ENCODE measurements around the gene ATRN.
"Not testable (repeated sequence)": the region's sequence is repeated elsewhere in the genome, so short reads cannot be mapped to it uniquely, and the experiment has no call there.

ATRN gene

DNA sequence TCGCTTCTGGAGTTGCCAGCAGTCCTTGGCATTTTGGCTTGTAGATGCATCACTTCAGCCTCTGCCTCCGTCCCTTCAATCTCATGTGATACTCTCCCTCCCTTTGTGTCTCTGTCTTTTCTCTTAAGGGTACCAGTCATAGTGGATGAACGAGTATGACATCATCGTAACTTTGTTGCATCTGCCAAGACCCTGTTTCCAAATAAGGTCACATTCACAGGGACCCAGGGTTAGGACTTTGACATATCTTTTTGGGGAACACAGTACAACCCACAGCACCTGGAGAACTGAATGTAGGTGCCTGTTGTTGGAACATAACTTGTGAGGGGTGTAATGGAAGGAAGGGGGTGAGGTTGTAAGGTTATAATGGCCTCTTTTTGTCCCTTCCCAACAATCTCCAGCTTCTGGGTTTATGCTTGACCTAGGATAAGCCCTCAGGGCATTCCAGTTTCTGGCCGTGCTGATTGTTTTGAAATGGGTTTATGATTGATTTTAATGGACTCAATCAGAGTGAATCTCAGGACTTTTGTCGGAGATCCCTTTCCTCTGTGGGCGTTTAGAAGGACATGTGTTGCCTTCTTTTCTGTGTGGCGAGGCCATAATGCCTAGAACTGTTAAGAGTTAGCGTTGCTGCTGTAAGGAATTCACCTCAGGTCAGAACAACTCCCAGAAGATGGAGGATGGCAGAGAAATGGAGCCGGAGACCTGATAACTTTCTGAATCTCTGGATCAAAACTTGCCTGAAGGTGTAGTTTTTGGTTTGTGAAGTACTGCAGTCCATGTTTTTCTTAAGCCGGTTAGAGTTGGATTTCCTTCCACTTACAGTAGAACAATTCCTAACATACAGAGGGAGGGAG, 9.2 kb downstream of the ATRN start:
- ATAC-seq, result no peak
- no peak for DNase-seq (ENCODE audit: low spot score in 2 of 2)
- Mint-ChIP-seq H3K36me3 (peaks cover 6% of the 10 kb centered on the region), H3K4me1 (peaks cover 2% of the 10 kb centered on the region), H3K27ac (no peak overlapping the region), H3K9me3 (no peaks in the 10 kb centered on the region), H3K4me3 (no peak overlapping the region)

DNA sequence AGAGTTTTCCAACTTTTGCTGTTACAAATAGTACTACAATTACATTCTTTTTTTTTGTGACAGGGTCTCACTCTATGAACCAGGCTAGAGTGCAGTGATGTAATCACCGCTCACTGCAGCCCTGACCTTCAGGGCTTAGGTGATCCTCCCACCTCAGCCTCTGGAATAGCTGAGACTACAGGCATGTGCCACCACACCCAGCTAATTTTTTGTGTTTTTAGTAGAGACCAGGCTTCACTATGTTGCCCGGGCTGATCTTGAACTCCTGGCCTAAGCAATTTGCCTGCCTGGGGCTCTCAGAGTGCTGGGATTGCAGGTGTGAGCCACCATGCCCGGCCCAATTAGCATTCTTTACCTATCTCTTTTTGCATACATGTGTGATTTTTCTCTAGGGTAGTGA, 12.5 kb downstream of the ATRN start:
- DNase-seq (ENCODE audit: low spot score in 2 of 2) (no peak), ATAC-seq (no peak)
- H3K27ac Mint-ChIP-seq, result no peak overlapping the region
- H3K4me3 Mint-ChIP-seq, result no peak overlapping the region
- H3K4me1 Mint-ChIP-seq, result peaks cover 16% of the 10 kb centered on the region
- peaks cover 6% of the 10 kb centered on the region for H3K36me3 Mint-ChIP-seq
- H3K9me3 Mint-ChIP-seq, result peaks cover 12% of the 10 kb centered on the region

DNA sequence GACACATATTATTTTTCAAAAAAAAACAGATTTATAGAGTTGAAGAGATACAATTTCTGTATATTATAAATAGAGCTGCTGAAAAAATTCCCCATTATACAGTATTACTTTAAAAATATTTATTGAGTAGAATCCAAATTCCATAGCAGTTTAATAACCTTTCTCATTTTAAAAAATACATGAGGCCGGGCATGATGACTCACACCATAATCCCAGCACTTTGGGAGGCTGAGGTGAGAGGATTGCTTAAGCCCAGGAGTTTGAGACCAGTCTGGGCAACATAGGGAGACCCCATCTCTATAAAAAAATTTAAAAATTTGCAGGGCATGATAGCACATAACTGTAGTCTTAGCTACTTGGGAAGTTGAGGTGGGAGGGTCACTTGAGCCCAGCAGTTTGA, 13.0 kb downstream of the ATRN start:
- ATAC-seq, result no peak
- no peak for DNase-seq (ENCODE audit: low spot score in 2 of 2)
- Mint-ChIP-seq H3K4me1 (peaks cover 17% of the 10 kb centered on the region), H3K9me3 (peaks cover 12% of the 10 kb centered on the region), H3K36me3 (peaks cover 2% of the 10 kb centered on the region), H3K27ac (no peak overlapping the region), H3K4me3 (no peak overlapping the region)

DNA sequence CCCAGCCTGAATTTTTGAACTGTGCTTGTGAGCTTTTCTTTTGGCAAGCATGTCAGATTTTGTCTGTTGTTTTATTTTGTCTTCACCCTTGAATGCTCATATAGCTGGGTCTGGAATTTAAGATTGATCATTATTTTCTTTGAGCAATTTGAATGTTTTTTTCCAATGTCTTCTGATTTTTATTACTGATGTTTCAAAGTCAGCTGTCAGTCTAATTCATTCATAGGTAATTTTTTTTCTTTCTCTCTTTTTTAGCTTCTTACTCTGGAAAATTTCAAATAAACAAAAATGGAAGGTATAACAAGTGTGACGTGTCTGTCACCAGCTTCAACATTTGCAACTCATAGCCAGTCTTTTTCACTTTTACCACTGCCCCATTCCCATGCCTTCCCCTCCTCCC, 15.1 kb downstream of the ATRN start:
- no peaks in the 10 kb centered on the region for H3K36me3 Mint-ChIP-seq
- H3K27ac Mint-ChIP-seq, result no peak overlapping the region
- ATAC-seq (no peak), DNase-seq (ENCODE audit: low spot score in 2 of 2) (no peak)
- H3K9me3 Mint-ChIP-seq, result peaks cover 12% of the 10 kb centered on the region
- no peak overlapping the region for H3K4me3 Mint-ChIP-seq
- peaks cover 17% of the 10 kb centered on the region for H3K4me1 Mint-ChIP-seq

DNA sequence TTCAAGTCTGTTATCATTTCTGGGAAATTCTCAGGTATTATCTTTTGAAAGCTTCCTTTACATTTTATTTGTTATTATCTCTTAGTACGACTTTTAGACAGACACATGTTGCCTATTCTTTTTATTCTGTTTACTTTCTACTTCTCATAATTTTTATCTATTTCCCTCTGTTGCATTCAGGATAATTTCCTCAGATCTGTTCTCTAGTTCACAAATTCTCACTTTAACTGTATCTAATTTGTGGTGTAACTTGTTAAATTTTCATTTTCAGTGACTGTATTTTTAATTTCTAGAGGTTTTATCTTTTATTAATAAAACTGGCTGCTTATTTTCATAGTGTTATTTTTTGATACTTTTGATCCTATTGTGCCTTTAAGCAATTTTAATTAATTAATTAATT, 16.0 kb downstream of the ATRN start:
- Mint-ChIP-seq H3K4me1 (peaks cover 17% of the 10 kb centered on the region), H3K36me3 (no peaks in the 10 kb centered on the region), H3K4me3 (no peak overlapping the region), H3K9me3 (peaks cover 12% of the 10 kb centered on the region), H3K27ac (no peak overlapping the region)
- DNase-seq (ENCODE audit: low spot score in 2 of 2) (no peak), ATAC-seq (no peak)

DNA sequence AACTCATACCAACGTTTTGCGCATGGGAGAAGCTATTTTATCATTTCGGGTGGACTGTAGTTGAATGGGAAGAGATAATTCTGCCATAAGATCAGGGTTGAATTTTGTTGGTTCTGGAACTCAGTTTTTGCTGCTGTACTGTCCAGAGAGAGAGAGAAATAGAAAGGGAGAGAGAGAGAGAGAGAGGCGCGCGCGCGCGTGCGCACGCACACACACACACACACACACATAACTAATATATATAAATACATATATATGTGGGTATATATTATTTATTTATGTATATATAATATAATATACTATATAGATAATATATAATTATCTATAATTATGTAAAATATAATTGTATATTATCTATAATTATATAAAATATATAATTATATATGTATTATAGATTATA, 21.9 kb downstream of the ATRN start:
- Mint-ChIP-seq H3K36me3 (no peaks in the 10 kb centered on the region), H3K9me3 (no peaks in the 10 kb centered on the region), H3K27ac (no peak overlapping the region), H3K4me3 (no peak overlapping the region), H3K4me1 (peaks cover 16% of the 10 kb centered on the region)
- ATAC-seq (no peak), DNase-seq (ENCODE audit: low spot score in 2 of 2) (no peak)

DNA sequence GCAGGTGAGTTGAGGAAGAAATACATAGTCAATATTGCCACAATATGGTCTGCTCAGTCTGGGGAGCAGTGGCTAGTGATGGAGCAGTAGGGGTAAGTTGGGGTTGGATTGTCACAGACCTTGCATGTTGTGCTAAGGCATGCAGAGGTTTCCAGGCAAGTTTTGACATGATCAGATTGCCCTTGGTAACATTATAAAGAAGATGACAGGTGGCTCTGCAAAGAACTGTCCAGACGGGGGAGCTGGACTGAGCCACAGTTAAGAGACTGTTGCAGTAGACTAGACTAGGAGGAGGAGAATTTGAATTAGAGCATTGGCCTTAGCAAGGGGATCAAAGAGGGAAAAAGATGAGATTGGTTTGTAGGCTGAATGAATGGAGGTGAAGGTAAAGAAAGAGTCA, 23.4 kb downstream of the ATRN start:
- Mint-ChIP-seq H3K4me1 (peaks cover 9% of the 10 kb centered on the region), H3K9me3 (no peaks in the 10 kb centered on the region), H3K36me3 (no peaks in the 10 kb centered on the region), H3K27ac (no peak overlapping the region), H3K4me3 (no peak overlapping the region)
- no peak for ATAC-seq
- no peak for DNase-seq (ENCODE audit: low spot score in 2 of 2)

DNA sequence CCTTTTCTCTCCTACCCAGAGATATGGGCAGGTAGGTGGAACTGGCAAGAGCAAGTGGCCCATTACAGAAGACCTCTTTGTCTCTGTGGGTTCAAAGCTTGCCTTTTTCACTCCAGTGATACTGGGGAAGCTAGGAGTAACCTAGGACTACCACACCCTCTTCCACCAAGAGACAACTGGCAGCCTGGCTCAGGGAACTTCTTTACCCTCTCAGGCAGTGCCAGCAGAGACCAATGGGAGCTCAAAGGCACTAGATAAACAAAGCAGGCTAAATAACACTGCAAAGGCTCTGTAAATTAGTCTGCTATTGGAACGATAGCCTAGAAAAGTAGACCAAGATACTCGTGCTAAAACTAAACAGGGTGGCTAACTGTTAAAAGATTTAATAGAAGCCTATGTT, 32.1 kb downstream of the ATRN start:
- H3K9me3 Mint-ChIP-seq, result no peaks in the 10 kb centered on the region
- H3K4me3 Mint-ChIP-seq, result no peak overlapping the region
- ATAC-seq (no peak), DNase-seq (ENCODE audit: low spot score in 2 of 2) (no peak)
- H3K27ac Mint-ChIP-seq, result no peak overlapping the region
- peaks cover 9% of the 10 kb centered on the region for H3K4me1 Mint-ChIP-seq
- H3K36me3 Mint-ChIP-seq, result no peaks in the 10 kb centered on the region

DNA sequence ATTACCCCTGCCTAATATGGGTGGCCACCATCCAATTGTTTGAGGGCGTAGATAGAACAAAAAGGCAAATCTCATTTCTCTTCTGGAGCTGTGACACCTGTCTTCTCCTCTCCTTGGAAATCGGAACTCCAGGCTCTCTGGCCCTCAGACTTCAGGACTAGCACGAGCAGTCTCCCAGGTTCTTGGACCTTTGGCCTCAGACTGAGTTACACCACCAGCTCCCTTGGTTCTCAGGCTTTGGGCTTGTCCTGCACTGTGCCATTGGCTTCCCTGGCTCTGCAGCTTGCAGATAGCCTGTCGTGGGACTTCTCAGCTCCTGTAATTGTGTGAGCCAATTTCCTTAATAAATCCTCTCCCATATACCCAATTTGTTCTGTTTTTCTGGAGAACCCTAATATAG, 34.3 kb downstream of the ATRN start:
- H3K27ac Mint-ChIP-seq, result no peak overlapping the region
- H3K9me3 Mint-ChIP-seq, result no peaks in the 10 kb centered on the region
- DNase-seq (ENCODE audit: low spot score in 2 of 2), result no peak
- no peak overlapping the region for H3K4me3 Mint-ChIP-seq
- H3K36me3 Mint-ChIP-seq, result no peaks in the 10 kb centered on the region
- no peak for ATAC-seq
- peaks cover 20% of the 10 kb centered on the region for H3K4me1 Mint-ChIP-seq

DNA sequence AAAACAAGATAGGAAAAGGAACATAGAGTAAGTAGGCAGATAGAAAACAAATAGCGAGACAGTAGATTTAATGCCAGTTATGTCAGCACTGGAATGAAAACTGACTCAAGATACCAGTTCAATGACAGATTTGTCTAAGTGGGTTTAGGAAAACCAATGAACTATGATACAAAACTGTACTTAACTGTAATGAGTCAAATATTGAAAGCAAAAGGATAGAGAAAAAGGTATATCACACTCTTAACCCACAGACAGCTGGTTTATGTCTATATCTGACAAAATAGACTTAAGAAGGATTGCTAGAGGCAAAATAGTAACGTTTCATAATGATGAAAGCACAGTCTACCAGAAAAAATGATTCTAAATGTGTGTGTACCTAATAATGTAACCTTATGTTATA, 38.2 kb downstream of the ATRN start:
- Mint-ChIP-seq H3K9me3 (no peaks in the 10 kb centered on the region), H3K4me1 (peaks cover 13% of the 10 kb centered on the region), H3K27ac (no peak overlapping the region), H3K36me3 (no peaks in the 10 kb centered on the region), H3K4me3 (no peak overlapping the region)
- ATAC-seq (peak; percentile 98), DNase-seq (ENCODE audit: low spot score in 2 of 2) (no peak)

DNA sequence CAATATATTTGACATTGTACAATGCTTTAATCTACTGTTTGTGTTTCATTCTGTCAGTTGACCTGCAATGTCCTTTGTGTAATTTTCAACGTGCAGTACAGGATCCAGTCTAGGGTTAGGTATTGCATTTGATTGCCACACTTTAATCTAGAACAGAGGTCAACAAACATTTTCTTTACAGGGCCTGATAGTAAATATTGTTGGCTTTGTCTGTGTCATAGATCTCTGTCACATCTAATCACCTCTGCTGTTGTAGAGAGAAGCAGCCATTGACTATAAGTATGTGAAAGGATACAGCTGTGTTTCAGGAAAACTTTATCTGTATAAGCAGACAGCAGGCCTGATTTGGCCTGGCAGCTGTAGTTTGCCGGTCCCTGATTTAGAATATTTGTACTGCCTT, 39.3 kb downstream of the ATRN start:
- DNase-seq (ENCODE audit: low spot score in 2 of 2), result no peak

DNA sequence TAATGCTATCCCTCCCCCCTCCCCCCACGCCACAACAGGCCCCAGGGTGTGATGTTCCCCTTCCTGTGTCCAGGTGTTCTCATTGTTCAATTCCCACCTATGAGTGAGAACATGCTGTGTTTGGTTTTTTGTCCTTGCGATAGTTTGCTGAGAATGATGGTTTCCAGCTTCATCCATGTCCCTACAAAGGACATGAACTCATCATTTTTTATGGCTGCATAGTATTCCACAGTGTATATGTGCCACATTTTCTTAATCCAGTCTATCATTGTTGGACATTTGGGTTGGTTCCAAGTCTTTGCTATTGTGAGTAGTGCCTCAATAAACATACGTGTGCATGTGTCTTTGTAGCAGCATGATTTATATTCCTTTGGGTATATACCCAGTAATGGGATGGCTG, 41.4 kb downstream of the ATRN start:
- H3K36me3 Mint-ChIP-seq; H3K9me3 Mint-ChIP-seq; H3K27ac Mint-ChIP-seq; DNase-seq (ENCODE audit: low spot score in 2 of 2); H3K4me3 Mint-ChIP-seq; ATAC-seq: not testable (repeated sequence)
- H3K4me1 Mint-ChIP-seq, result peaks cover 11% of the 10 kb centered on the region

More for the DNA sequence above, 39.3 kb downstream of the ATRN start:
- Mint-ChIP-seq H3K9me3 (no peaks in the 10 kb centered on the region), H3K27ac (no peak overlapping the region), H3K4me3 (no peak overlapping the region), H3K36me3 (no peaks in the 10 kb centered on the region), H3K4me1 (peaks cover 11% of the 10 kb centered on the region)
- no peak for ATAC-seq

DNA sequence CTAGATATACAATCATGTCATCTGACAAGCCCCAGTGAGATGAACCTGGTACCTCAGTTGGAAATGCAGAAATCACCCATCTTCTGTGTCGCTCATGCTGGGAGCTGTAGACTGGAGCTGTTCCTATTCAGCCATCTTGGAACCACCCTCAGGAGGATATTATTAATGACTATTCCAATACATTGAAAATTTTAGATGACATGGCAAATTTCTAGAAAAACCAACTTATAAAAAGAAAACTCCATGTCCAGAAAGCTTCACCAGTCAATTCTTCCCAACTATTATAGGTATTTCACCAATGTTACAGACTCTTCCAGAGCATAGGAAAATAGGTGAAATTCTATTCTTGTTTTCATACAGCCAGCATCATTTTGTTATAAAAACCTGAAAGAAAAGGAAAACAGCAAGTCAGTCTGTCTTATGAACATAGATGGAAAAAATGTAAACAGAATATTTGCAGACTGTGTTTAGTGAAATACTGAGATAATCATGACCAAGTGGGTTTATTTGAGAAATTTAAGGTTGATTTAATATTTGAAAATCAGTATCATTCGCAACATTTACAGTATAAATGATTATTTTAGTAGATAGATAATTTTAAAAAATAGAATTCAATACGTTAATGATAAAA, 43.3 kb downstream of the ATRN start:
- ATAC-seq (no peak), DNase-seq (ENCODE audit: low spot score in 2 of 2) (no peak)
- Mint-ChIP-seq H3K9me3 (no peaks in the 10 kb centered on the region), H3K36me3 (no peaks in the 10 kb centered on the region), H3K4me1 (peaks cover 2% of the 10 kb centered on the region), H3K4me3 (no peak overlapping the region), H3K27ac (no peak overlapping the region)

DNA sequence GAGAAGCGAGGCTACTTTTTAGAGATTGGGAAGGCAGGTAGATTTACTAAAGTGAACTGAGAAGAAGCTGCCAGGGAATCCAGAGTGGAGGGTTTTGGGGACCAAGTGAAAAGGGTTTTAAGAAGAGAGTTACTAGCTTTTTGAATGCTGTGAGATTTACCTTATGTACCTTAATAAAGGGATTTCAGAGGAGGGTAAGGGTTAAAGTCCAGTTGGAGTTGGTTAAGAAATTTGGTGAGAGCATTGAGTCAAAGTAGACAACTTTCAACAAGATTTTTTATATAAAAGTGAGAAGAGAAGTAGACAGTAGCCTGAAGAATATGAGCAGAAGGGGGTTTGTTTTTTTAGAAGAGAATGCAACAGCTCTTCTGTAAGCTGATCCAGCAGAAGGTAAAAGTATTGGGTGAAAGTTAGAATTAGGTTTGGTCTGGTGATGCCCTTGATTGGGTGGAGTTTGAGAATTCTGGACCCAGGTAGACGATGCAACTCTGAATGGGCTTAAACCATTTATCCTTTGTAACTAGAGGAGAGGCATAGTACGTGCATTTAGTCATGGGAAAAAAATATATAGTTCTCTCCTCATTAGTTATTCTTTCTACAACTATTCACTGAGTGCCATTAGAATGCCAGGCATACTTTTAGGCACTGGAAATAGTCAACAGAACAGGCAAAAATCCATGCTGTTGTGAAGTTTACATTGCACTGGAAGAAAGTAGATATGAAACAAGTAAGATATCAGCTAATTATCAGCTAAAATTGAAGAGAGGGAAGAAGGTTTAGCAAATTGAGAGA, 44.8 kb downstream of the ATRN start:
- Mint-ChIP-seq H3K4me3 (no peak overlapping the region), H3K36me3 (no peaks in the 10 kb centered on the region), H3K4me1 (peaks cover 9% of the 10 kb centered on the region), H3K27ac (no peak overlapping the region), H3K9me3 (peaks cover 9% of the 10 kb centered on the region)
- no peak for DNase-seq (ENCODE audit: low spot score in 2 of 2)
- ATAC-seq, result no peak

DNA sequence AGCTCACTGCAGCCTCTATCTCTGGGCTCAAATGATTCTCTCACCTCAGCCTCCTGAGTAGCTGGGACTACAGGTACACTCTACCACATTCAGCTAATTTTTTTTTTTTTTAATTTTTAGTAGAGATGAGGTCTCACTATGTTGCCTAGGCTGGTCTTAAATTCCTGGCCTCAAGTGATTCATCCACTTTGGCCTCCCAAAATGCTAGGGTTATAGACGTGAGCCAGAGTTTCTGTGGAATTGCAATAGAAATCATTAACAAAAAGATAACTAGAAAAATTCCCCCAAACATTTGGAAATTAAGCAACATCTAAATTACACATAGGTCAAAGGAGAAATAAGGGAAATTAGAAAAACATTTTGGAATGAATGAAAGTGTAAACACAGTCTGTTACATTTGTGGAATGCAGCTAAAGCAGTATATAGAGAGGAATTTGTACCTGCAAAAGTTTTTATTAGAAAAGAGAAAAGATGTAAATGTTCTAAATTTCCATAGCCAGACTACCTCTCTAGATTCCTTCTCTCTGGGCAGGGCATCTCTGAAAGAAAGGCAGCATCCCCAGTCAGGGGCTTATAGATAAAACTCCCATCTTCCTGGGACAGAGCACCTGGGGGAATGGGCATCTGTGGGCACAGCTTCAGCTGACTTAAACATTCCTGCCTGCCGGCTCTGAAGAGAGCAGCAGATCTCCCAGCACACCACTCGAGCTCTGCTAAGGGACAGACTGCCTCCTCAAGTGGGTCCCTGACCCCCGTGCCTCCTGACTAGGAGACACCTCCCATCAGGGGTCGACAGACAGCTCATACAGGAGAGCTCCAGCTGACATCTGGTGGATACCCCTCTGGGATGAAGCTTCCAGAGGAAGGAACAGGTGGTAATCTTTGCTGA, 51.3 kb downstream of the ATRN start:
- Mint-ChIP-seq H3K4me1 (peaks cover 17% of the 10 kb centered on the region), H3K36me3 (no peaks in the 10 kb centered on the region), H3K27ac (no peak overlapping the region), H3K4me3 (no peak overlapping the region), H3K9me3 (peaks cover 24% of the 10 kb centered on the region)
- ATAC-seq (no peak), DNase-seq (ENCODE audit: low spot score in 2 of 2) (no peak)
